ENCODE measurements around the gene CSTB.

GRCh38 chr21:43789276-43790009 is 13.3 kb upstream of the CSTB start, which contains the start of gene RRP1:
- TF ChIP-seq PREB (CRISPR knock-in tag; IDR thresholded peaks at IDR 0.05; ENCODE audit: borderline replicate concordance) (no peak), MAX (CRISPR knock-in tag; IDR thresholded peaks at IDR 0.05) (peak; percentile 98), OVOL2 (CRISPR knock-in tag; IDR thresholded peaks at IDR 0.05; ENCODE audit: borderline replicate concordance) (no peak), USF1 (CRISPR knock-in tag; IDR thresholded peaks at IDR 0.05) (peak; percentile 56), ZSCAN18 (CRISPR knock-in tag; IDR thresholded peaks at IDR 0.05) (no peak), ZNF232 (CRISPR knock-in tag; IDR thresholded peaks at IDR 0.05) (no peak), ATF3 (CRISPR knock-in tag; conservative IDR thresholded peaks at IDR 0.05) (no peak), GTF2I (CRISPR knock-in tag; conservative IDR thresholded peaks at IDR 0.05) (no peak), SMAD4 (CRISPR knock-in tag; IDR thresholded peaks at IDR 0.05) (no peak), AFF4 (CRISPR knock-in tag; IDR thresholded peaks at IDR 0.05; ENCODE audit: borderline replicate concordance) (no peak), EMX1 (CRISPR knock-in tag; IDR thresholded peaks at IDR 0.05) (no peak)
- TF ChIP-seq, protein P1, sequence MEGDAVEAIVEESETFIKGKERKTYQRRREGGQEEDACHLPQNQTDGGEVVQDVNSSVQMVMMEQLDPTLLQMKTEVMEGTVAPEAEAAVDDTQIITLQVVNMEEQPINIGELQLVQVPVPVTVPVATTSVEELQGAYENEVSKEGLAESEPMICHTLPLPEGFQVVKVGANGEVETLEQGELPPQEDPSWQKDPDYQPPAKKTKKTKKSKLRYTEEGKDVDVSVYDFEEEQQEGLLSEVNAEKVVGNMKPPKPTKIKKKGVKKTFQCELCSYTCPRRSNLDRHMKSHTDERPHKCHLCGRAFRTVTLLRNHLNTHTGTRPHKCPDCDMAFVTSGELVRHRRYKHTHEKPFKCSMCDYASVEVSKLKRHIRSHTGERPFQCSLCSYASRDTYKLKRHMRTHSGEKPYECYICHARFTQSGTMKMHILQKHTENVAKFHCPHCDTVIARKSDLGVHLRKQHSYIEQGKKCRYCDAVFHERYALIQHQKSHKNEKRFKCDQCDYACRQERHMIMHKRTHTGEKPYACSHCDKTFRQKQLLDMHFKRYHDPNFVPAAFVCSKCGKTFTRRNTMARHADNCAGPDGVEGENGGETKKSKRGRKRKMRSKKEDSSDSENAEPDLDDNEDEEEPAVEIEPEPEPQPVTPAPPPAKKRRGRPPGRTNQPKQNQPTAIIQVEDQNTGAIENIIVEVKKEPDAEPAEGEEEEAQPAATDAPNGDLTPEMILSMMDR (IDR thresholded peaks at IDR 0.05): peak; percentile 99
- TF ChIP-seq, protein P2, sequence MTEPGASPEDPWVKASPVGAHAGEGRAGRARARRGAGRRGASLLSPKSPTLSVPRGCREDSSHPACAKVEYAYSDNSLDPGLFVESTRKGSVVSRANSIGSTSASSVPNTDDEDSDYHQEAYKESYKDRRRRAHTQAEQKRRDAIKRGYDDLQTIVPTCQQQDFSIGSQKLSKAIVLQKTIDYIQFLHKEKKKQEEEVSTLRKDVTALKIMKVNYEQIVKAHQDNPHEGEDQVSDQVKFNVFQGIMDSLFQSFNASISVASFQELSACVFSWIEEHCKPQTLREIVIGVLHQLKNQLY (CRISPR knock-in tag; IDR thresholded peaks at IDR 0.05): peak; percentile 96

Data from WTC11 (cell line).